SK-N-SH treated with all-trans-retinoic acid at 6 μM for 48 hours (cell line): ENCODE results near the gene CNP.

Experiments
- ATAC-seq: fragments of 200-7000 bp; cut with Tn5 transposase; 3 replicates; pipeline ENCODE4 v1.9.1; 2020; ENCODE audit warnings: mild to moderate bottlenecking, moderate library complexity
- ARNTL ChIP-seq: fragments of 450-650 bp; formaldehyde crosslinking; IDR thresholded peaks from 2 replicates; pipeline ENCODE4 v1.5.0; 2020; ENCODE audit warnings: low read depth, mild to moderate bottlenecking, moderate library complexity, borderline replicate concordance
- BACH2 ChIP-seq: fragments of 250-450 bp; sonication (Bioruptor Pico); IDR thresholded peaks from 2 replicates; pipeline ENCODE4 v1.9.0; 2021; ENCODE audit warnings: mild to moderate bottlenecking, borderline replicate concordance
- CREB5 ChIP-seq: fragments of 250-450 bp; sonication (Bioruptor Pico); IDR thresholded peaks from 2 replicates; pipeline ENCODE4 v1.5.1; 2020; ENCODE audit warnings: low read depth, mild to moderate bottlenecking, moderate library complexity
- CSRNP3 ChIP-seq: fragments of 250-450 bp; sonication (Bioruptor Pico); IDR thresholded peaks from 2 replicates; pipeline ENCODE4 v1.5.1; 2021; ENCODE audit warnings: mild to moderate bottlenecking, moderate library complexity
- ESRRG ChIP-seq: fragments of 250-450 bp; sonication (Bioruptor Pico); IDR thresholded peaks from 2 replicates; pipeline ENCODE4 v1.6.1; 2021; ENCODE audit warnings: mild to moderate bottlenecking
- ISL1 ChIP-seq: fragments of 250-450 bp; sonication (Bioruptor Pico); IDR thresholded peaks from 2 replicates; pipeline ENCODE4 v2.1.2; 2022; ENCODE audit warnings: mild to moderate bottlenecking, moderate library complexity
- OSR1 ChIP-seq: fragments of 250-450 bp; sonication (Bioruptor Pico); IDR thresholded peaks from 2 replicates; pipeline ENCODE4 v1.8.0; 2022; ENCODE audit warnings: moderate library complexity, mild to moderate bottlenecking, inconsistent platforms
- PPARA ChIP-seq: fragments of 250-450 bp; sonication (Bioruptor Pico); IDR thresholded peaks from 2 replicates; pipeline ENCODE4 v1.5.0; 2020; ENCODE audit warnings: mild to moderate bottlenecking, borderline replicate concordance
- RARB ChIP-seq: fragments of 250-450 bp; sonication (Bioruptor Pico); IDR thresholded peaks from 2 replicates; pipeline ENCODE4 v1.8.0; 2021; ENCODE audit warnings: mild to moderate bottlenecking, moderate library complexity
- TCF4 ChIP-seq: fragments of 250-450 bp; sonication (Bioruptor Pico); IDR thresholded peaks from 2 replicates; pipeline ENCODE4 v1.8.0; 2021; ENCODE audit warnings: mild to moderate bottlenecking, moderate library complexity, borderline replicate concordance
- TOX ChIP-seq: fragments of 250-450 bp; sonication (Bioruptor Pico); IDR thresholded peaks from 2 replicates; pipeline ENCODE4 v1.8.0; 2021; ENCODE audit warnings: mild to moderate bottlenecking, moderate library complexity, borderline replicate concordance
- TSHZ2 ChIP-seq: fragments of 250-450 bp; sonication (Bioruptor Pico); IDR thresholded peaks from 2 replicates; pipeline ENCODE4 v1.5.0; 2020; ENCODE audit warnings: mild to moderate bottlenecking, moderate library complexity
- ZC3H10 ChIP-seq: fragments of 250-450 bp; sonication (Bioruptor Pico); IDR thresholded peaks from 2 replicates; pipeline ENCODE4 v1.5.1; 2021; ENCODE audit warnings: mild to moderate bottlenecking, moderate library complexity
- ZFP3 ChIP-seq: fragments of 250-450 bp; sonication (Bioruptor Pico); IDR thresholded peaks from 2 replicates; pipeline ENCODE4 v1.5.0; 2020; ENCODE audit warnings: mild to moderate bottlenecking, moderate library complexity
- ZFP30 ChIP-seq: fragments of 450-650 bp; formaldehyde crosslinking; IDR thresholded peaks from 2 replicates; pipeline ENCODE4 v1.5.0; 2022; ENCODE audit warnings: mild to moderate bottlenecking, moderate library complexity
- ZNF565 ChIP-seq: fragments of 450-650 bp; formaldehyde crosslinking; conservative IDR thresholded peaks from 2 replicates; pipeline ENCODE4 v1.5.0; 2020; ENCODE audit warnings: low read depth, mild to moderate bottlenecking, moderate library complexity
- ZNF70 ChIP-seq: fragments of 450-650 bp; formaldehyde crosslinking; IDR thresholded peaks from 2 replicates; pipeline ENCODE4 v1.5.0; 2020; ENCODE audit warnings: mild to moderate bottlenecking, moderate library complexity
- ZNF8 ChIP-seq: fragments of 450-650 bp; formaldehyde crosslinking; IDR thresholded peaks from 2 replicates; pipeline ENCODE4 v1.5.0; 2020; ENCODE audit warnings: mild to moderate bottlenecking, moderate library complexity

The CNP gene

GRCh38 chr17:41972571-41973407 lies 6.2 kb downstream of the CNP start:
- TF ChIP-seq TOX (CRISPR knock-in tag) (no peak), CREB5 (CRISPR knock-in tag) (no peak; the same call in 1 of the 2 replicates), ZNF8 (0 out of 2 replicates have a peak, but pooled peaks have one; percentile 32), ZFP30 (CRISPR knock-in tag) (0 out of 2 replicates have a peak, but pooled peaks have one; percentile 11), TCF4 (CRISPR knock-in tag) (peak; percentile 74; the same call in 1 of the 2 replicates), TSHZ2 (CRISPR knock-in tag) (peak; percentile 77; the same call in 1 of the 2 replicates), CSRNP3 (CRISPR knock-in tag) (0 out of 2 replicates have a peak, but pooled peaks have one; percentile 35)
- peak; percentile 8; the same call in 2 of the 3 replicates for ATAC-seq

- TF ChIP-seq TCF4 (CRISPR knock-in tag) (no peak), ZNF70 (CRISPR knock-in tag) (no peak), BACH2 (CRISPR knock-in tag) (no peak), CREB5 (CRISPR knock-in tag) (no peak), ESRRG (CRISPR knock-in tag) (no peak), CSRNP3 (CRISPR knock-in tag) (no peak), ZNF565 (no peak), ZC3H10 (CRISPR knock-in tag) (no peak), PPARA (CRISPR knock-in tag) (no peak), ZFP3 (CRISPR knock-in tag) (no peak), ISL1 (no peak), ARNTL (no peak), TOX (CRISPR knock-in tag) (no peak)
These were observed 6.8 kb downstream of the CNP start for GRCh38 chr17:41973408-41973811.

GRCh38 chr17:41974031-41974430 lies 7.4 kb downstream of the CNP start:
- no peak for ATAC-seq

More at GRCh38 chr17:41973408-41973811, 6.8 kb downstream of the CNP start:
- no peak for ATAC-seq

More at GRCh38 chr17:41974031-41974430, 7.4 kb downstream of the CNP start:
- TF ChIP-seq RARB, result no peak
- no peak for TF ChIP-seq OSR1 (CRISPR knock-in tag)
- TF ChIP-seq ZNF8, result no peak
- TF ChIP-seq TOX (CRISPR knock-in tag), result no peak
- no peak for TF ChIP-seq CREB5 (CRISPR knock-in tag)
